Fibroblast of skin of abdomen (primary cell): ENCODE results near the gene EIF1. TPM values are rescaled to one million over a fixed set of nuclear protein-coding genes. Genes with fewer than 3 reads are reported as not detected.
"Not testable (repeated sequence)": the region's sequence is repeated elsewhere in the genome, so short reads cannot be mapped to it uniquely, and the experiment has no call there.

ENCODE experiments used
- DNase-seq: peaks from one replicate; pipeline ENCODE4 v3.0.0-alpha.2; 2013
- polyA plus RNA-seq, 2 experiments: library from polyadenylated mRNA; unstranded; fragments of 120-200 nt; gene quantifications; one replicate each; pipeline ENCODE4 v1.2.1, GENCODE V29; 2013; ENCODE audit not compliant: insufficient read length in 2 of 2

The EIF1 gene
- 1,364 TPM for polyA plus RNA-seq (2013, experiment 1 of 2; ENCODE audit: insufficient read length)
- 1,356 TPM for polyA plus RNA-seq (2013, experiment 2 of 2; ENCODE audit: insufficient read length)

GRCh38 chr17:41688641-41689496 lies at the start of gene EIF1:
TSS of gene EIF1 (plus strand) at chr17:41688885. CDS start at chr17:41689039, 154 bp downstream.
- peak; percentile 100 for DNase-seq

DNA sequence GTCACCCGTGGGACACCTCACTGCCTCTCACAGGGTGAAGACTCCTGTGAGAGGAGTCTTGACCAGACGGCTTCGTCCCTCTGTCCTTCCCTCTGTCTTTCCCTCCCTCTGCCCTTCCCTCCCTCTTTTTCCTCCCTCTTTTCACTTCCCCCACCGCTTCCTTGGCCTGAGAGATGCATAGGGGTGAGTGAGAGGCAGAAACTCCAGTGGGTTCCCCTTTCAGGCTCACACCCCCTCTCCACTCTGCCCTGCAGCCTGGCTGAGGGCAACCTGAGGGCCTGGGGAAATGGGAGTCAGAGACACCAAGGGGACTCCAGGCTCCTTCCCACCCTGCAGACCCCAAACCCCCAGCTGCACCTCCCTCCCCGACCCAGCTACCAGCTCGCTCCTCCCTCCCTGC lies 49.7 kb upstream of the EIF1 start:
- no peak for DNase-seq

- DNase-seq: no peak
These were observed 48.9 kb upstream of the EIF1 start for GRCh38 chr17:41639492-41640473.

DNA sequence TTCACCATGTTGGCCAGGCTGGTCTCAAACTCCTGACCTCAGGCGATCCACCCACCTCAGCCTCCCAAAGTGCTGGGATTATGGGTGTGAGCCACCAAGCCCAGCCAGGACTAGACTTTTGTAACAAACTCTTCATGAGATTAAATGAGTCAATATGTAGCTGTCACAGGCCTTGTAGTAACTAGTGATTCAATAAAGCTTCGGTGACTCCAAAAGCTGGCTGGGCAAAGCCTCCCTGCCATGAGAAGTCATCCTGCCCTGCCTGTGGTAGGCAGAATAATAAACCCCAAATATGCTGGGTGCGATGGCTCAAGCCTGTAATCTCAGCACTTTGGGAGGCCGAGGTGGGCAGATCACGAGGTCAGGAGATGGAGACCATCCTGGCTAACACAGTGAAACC lies 48.1 kb upstream of the EIF1 start:
- DNase-seq: not testable (repeated sequence)

DNA sequence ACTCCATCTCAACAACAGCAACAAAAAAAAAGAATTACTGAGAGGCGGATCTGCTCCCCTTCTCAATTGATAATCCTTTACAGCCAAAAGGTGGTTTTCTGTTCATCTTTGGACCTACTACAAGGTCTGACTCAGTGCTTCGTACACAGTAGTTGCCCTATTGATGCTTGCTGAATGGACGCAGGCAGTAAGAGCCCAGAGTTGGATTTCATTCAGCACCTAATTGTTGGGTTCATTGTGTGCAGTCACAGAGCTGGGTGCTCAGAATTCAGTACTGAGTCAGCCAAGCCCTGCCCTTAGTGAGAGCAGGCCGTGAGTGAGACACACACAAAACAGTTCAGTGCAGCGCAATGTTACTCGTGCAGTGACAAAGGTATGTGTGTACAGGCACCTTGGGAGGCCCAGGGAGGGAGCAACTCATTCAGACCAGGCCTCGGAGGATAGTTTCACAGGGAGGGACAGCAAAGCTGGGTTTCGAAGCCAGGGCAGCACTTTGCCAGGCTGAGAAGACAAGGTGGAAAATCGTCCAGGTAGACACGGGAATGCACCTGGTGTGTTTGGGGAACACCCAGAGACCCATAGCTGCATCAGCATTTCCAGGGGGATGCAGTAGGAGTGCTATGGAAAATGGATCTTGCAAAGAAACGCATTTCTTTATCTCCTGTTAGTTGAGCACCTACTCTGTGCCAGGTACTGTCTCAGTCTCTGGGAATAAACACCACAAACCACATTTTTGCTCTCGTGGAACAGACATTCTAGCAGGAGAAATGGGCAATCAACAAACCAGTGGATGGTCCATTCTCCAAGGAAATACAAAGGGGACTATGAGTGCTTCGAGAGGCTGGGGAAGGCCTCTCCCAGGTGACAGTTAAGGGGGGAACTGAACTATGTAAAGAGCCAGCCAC lies 46.2 kb upstream of the EIF1 start:
- no peak for DNase-seq

DNA sequence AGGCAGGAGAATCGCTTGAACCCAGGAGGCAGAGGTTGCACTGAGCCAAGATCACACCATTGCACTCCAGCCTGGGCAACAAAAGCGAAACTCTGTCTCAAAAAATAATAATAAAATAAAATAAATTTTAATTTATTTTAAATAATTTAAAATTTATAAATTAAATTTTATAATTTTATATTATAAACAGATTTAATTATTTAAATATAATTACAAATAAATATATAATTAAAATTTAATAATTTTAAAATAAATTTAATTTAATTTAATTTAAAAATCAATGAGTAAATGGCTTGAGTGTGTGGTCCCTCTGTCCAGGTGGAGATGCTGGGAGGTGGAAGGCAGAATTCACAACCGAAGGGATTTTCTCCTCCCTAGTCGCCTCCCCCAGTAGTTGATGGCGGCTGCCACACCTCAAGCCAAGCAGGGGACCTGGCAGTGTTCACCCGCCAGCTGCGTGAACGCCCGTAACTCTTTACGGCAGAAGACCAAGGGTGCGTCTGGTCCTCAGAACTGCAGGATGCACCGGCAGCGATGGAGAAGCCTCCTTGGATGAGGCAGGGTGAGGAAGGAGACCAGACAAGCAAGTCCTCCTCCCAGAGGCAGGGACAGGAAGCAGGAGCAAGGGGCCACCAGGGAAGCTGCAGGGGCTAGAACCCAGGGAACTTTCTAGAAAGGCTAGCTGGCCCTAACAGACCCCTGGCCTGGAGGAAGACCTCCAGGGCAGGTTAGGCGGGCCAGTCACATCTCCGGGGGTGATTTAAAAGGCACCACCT lies 41.5 kb upstream of the EIF1 start:
- DNase-seq: no peak

GRCh38 chr17:41647940-41648410 lies 40.7 kb upstream of the EIF1 start:
- DNase-seq: peak; percentile 71

DNA sequence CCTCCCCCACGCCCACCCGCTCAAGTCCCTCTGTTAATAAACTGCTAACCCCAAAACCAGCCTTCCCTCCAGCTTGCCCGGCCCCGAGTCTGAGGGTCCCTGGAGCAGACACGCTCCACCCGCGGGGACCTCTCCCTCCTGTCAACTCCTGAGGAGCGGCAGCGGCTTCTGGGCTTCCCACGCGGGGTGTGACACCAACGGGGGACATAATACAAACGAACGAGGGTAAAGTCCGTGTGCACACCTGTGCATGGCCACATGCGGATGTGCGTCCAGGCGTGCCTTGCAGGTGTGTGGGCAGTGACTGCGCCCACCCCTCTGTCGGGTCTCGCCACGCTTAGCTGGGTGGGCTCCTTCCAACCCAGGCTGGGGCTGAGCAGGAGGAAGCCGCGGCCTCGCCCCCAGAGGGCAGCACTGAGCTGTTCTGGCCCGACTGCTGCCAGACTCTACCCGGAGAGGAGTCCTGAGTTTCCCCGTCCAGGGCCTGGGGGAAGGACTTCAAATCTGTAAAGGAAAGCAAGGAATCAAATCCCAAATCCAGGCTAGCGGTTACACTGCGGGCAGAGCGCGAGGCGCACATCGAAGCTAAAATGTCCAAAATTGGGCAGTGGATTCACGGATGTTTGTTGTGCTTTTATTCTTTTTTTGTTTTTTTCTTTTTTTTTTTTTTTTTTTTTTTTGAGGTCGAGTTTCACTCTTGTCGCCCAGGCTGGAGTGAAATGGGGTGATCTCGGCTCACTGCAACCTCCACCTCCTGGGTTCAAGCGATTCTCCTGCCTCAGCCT lies 40.1 kb upstream of the EIF1 start:
- DNase-seq: peak; percentile 83

DNA sequence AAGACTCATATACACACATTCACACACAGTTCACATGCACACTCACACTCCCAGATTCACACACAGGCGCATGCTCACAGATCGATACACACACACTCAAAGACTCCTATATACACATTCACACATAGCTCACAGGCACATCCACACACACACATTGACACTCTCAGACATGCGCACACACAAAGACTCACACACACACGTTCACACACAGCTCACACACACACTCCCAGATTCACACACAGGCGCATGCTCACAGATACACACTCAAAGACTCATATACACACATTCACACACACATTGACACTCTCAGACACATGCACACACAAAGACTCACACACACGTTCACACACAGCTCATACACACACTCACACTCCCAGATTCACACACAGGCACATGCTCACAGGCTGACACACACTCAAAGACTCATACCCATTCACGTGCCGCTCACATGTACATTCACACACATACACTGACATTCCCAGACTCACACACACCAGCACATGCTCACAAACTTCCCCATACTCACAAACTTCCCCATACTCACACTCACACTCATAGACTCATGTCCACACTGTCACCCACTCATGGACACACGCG lies 38.7 kb upstream of the EIF1 start:
- no peak for DNase-seq

GRCh38 chr17:41650794-41651624 lies 37.7 kb upstream of the EIF1 start:
- DNase-seq: no peak

GRCh38 chr17:41651625-41652460 lies 36.8 kb upstream of the EIF1 start:
- DNase-seq: no peak

DNA sequence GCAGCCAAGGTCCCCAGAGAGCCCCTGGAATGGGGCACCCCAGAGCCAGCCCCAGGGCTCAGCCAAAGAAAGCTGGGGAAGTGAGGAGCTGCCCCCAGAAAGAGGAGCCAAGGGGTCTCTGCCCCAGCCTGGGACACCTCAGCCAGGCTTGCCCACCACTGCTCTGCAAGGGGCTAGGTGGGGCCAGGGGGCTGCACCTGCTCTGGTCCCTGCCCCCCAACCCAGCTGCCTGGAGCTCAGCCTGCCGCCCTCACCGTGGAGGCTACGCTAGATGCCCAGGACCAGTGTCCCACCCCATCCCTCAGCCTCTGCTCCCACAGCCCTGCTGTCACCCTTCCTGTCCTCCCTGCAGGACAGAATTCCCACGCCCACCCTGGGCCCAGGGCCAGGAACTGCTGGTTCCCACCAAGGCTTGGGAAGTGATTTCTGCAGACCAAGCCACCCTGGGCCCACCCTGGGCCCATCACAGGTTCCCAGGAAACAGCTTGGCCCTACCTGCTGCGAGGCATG lies 36.2 kb upstream of the EIF1 start:
- no peak for DNase-seq

DNA sequence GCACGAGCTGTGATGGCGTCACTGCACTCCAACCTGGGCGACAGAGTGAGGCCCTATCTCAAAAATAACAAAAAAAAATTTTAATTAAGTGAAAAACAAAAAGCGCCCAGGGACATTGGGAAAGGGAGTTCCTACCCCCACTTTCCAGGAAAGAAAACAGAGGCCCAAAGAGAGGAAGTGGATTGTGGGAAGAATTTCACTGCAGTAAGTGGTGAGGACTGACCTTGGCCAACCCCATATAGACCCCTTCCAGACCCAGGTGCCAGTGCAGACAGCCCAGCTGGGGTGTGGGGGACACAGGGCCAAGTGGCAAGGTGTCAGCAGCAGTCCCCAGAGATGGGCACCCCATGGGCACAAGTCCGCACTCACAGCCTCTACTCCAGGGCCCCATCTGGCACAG lies 35.3 kb upstream of the EIF1 start:
- no peak for DNase-seq

DNA sequence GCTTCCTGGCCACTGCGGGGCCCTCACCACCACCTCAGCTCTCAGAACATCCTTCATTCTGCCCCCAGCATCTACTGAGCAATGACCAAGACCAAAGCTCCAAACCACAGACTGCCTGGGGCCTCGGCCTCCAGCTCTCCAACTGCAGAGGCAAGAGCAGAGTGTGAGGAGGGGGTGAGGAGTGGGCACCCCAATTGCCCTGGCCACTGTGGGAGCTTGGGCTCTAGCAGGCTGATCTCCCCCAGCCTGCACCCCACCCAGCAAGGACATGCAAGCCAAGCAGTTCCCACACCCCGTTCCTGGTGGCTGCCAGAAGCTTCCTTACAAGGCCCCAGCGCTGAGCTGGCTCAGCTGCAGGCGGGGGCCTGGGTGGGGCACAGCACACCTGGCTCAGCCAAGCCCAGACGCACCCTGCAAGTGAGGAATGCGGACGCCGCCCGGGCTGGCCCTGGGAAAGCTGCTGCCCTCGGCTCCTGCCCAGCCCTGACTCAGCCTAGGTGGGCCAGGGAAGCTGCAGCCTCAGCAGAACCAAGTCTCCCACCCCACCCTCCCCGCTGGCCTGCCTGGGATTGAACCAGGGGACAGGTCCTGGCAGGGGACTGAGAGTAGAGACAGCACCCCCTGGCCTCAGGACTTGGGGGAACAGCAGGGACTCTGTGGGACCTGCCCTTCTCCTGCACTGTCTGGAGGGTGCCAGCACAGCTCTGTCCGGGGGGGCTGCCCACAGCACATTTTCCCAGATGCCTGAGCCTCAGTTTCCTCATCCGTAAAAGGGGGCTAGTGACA lies 34.6 kb upstream of the EIF1 start:
- no peak for DNase-seq

- DNase-seq: no peak
These were observed 33.7 kb upstream of the EIF1 start for GRCh38 chr17:41654678-41655607.
